Memory B cell (primary cell): ENCODE data around the gene KCNG2.

Experiments used
- ATAC-seq: fragments of 150-1000 bp; cut with Tn5 transposase; 2 replicates; pipeline ENCODE4 v1.10.0; 2021; ENCODE audit warnings: low read depth, mild to moderate bottlenecking, moderate library complexity
- DNase-seq, 2 donors: peaks; one replicate each; pipeline ENCODE4 v3.0.0; 2022; ENCODE audit warnings: low spot score in 2 of 2
- H3K27ac Mint-ChIP-seq: one replicate; pipeline ENCODE4 v1.8.0; 2022; ENCODE audit warnings: mild to moderate bottlenecking, moderate library complexity, mixed read lengths
- H3K27me3 Mint-ChIP-seq: one replicate; pipeline ENCODE4 v1.8.0; 2022; ENCODE audit warnings: mixed read lengths
- H3K36me3 Mint-ChIP-seq: one replicate; pipeline ENCODE4 v1.8.0; 2022; ENCODE audit warnings: mild to moderate bottlenecking, mixed read lengths
- H3K4me1 Mint-ChIP-seq: one replicate; pipeline ENCODE4 v1.8.0; 2022; ENCODE audit warnings: mixed read lengths
- H3K4me3 Mint-ChIP-seq: one replicate; pipeline ENCODE4 v1.8.0; 2022; ENCODE audit warnings: mild to moderate bottlenecking, moderate library complexity, mixed read lengths
- H3K9me3 Mint-ChIP-seq: one replicate; pipeline ENCODE4 v1.8.0; 2022; ENCODE audit warnings: mixed read lengths

KCNG2 gene

DNA sequence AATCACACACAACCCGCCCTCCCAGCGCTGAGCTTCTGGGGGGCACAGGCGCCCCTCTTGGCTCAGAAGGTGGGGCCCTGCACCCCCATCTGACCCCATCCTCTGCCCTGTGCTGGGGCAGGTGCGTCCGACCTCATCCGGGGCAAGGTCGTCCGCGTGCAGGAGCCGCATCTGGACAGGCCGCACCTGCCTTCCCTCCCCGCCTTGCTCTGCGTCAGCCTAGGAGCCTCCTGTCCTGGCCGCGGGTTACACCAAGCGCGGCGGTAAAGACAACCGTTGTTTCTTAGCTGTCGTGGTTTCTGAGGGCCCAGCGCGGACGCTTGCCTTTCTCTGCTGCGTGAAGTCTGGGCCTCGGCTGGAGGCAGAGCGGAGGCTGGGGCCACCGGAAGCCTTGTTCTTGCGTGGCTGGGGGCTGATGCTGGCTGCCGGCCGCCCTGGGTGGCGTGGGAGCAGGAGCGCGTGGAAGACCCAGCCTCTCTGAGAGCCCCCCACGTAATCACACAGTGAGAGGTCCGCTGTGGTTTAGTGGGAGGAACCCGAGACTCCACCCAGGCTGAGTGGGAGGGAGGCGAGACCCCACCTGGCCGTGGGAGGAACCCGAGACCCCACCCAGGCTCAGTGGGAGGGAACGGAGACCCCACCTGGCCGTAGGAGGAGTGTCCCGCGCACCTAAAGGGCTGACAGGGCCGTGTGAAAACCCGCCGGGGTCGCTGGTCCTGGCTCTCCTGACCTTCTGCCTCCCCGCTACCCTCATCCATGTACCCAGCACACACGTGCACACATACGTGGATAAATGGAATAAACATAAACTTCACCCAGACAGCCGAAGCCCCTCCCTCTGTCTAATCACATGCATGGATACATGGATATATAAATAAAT is 51.8 kb downstream of the KCNG2 start:
- Mint-ChIP-seq H3K27ac (no peak overlapping the region), H3K4me3 (no peak overlapping the region), H3K4me1 (no peaks in the 10 kb centered on the region), H3K9me3 (peaks cover 2% of the 10 kb centered on the region), H3K36me3 (no peaks in the 10 kb centered on the region), H3K27me3 (no peaks in the 10 kb centered on the region)
- ATAC-seq = no peak
- DNase-seq = no peak

DNA sequence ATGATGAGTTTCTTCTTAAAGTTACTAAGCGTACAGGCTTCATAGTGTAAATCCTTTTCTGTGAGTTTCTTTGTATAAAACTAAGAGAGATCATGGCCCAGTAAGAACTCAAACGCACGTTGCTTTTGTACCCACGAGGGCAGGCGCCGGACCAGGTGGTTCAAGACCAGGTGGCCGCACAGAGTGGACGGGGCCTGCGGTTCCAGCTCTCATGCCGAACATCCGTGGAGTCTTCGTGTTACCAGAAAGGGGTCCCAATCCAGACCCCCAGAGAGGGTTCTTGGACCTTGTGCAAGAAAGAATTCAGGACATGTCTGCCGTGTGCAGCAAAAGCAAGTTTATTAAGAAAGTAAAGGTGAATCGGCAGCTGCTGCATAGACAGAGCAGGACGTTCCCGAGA is 53.0 kb downstream of the KCNG2 start:
- no peak overlapping the region for H3K27ac Mint-ChIP-seq
- H3K27me3 Mint-ChIP-seq = peaks cover 1% of the 10 kb centered on the region
- H3K36me3 Mint-ChIP-seq = no peaks in the 10 kb centered on the region
- DNase-seq (no peak), ATAC-seq (no peak)
- no peaks in the 10 kb centered on the region for H3K9me3 Mint-ChIP-seq
- H3K4me3 Mint-ChIP-seq = no peak overlapping the region
- H3K4me1 Mint-ChIP-seq = peaks cover 7% of the 10 kb centered on the region

DNA sequence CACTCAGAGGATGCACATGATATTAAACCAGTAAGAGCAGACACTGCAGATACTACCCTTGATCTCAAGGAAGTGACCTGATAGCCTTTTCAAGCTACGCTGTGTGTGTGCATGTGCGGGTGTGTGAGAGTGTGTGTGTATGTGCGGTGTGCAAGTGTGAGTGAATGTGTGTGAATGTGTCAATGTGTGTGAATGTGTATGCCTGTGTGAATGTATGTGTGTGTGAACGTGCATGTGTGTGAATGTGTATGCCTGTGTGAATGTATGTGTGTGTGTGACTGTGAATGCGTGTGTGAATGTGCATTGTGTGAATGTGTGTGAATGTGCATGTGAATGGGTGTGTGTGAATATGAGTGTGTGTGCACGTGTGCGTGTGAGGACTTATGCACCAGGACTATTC is 53.8 kb downstream of the KCNG2 start:
- Mint-ChIP-seq H3K4me1 (peaks cover 7% of the 10 kb centered on the region), H3K9me3 (no peaks in the 10 kb centered on the region), H3K27me3 (peaks cover 1% of the 10 kb centered on the region), H3K4me3 (no peak overlapping the region), H3K36me3 (no peaks in the 10 kb centered on the region), H3K27ac (no peak overlapping the region)
- ATAC-seq (no peak), DNase-seq (no peak)

DNA sequence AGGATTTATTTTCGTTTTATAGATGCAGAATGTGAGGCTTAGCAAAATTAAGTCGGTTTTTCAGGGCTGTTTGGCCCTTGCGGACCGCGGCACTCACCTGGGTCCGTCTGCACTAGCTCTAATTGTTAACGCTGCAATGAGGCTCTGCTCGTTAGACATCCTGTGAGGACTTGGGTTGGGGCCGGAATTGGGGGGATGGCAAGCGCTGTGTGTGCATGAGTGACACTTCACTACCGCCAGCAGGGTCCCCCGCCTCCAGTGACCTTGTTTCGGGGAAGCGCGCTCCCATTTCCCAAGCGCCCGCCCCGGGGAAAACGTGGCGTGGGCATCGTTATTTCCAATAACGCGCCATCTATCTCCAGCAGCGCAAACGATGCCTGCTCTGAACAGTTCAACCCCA is 54.2 kb downstream of the KCNG2 start:
- H3K4me3 Mint-ChIP-seq = no peak overlapping the region

DNA sequence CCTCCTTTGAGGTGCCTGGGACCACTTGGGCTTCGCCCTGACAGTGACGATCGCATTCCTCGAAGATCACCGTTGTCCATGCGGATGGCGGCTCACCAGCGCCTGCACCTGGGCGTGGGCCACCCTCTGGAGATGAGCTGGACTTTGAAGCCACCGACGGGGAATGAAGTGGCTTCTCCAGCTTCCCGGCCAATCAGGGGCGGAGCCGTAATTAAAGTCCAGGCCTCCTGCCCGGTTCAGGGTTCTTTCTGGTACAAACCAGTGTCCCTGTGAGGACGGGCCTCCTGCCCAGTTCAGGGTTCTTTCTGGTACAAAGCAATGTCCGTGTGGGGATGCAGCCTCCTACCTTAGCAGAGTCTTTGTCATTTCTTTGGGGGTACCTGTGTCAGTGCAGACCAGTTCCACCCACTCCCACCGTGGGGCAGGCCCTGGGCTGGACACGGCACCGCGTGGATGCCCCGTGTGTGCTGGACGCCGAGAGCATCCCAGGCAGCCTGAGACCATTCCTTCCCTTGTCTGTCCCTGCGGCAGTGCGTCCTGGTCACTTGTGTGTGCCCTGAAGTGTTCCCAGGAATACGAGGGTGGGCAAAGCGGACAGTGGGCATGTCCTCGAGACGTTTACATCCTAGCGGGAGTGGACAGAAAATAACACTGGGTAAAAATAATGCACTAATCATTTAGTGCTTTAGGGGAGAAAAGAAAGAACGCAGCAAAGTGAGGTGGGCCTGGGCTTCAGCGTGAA is 55.0 kb downstream of the KCNG2 start:
- no peak overlapping the region for H3K4me3 Mint-ChIP-seq
- no peak overlapping the region for H3K27ac Mint-ChIP-seq
- DNase-seq = no peak
- H3K9me3 Mint-ChIP-seq = no peaks in the 10 kb centered on the region
- H3K4me1 Mint-ChIP-seq = peaks cover 12% of the 10 kb centered on the region
- peaks cover 1% of the 10 kb centered on the region for H3K27me3 Mint-ChIP-seq
- no peaks in the 10 kb centered on the region for H3K36me3 Mint-ChIP-seq
- ATAC-seq = no peak

More for the DNA sequence above, 54.2 kb downstream of the KCNG2 start:
- Mint-ChIP-seq H3K27me3 (peaks cover 1% of the 10 kb centered on the region), H3K4me1 (peaks cover 7% of the 10 kb centered on the region), H3K9me3 (no peaks in the 10 kb centered on the region), H3K36me3 (no peaks in the 10 kb centered on the region), H3K27ac (no peak overlapping the region)
- ATAC-seq = no peak
- DNase-seq = no peak

DNA sequence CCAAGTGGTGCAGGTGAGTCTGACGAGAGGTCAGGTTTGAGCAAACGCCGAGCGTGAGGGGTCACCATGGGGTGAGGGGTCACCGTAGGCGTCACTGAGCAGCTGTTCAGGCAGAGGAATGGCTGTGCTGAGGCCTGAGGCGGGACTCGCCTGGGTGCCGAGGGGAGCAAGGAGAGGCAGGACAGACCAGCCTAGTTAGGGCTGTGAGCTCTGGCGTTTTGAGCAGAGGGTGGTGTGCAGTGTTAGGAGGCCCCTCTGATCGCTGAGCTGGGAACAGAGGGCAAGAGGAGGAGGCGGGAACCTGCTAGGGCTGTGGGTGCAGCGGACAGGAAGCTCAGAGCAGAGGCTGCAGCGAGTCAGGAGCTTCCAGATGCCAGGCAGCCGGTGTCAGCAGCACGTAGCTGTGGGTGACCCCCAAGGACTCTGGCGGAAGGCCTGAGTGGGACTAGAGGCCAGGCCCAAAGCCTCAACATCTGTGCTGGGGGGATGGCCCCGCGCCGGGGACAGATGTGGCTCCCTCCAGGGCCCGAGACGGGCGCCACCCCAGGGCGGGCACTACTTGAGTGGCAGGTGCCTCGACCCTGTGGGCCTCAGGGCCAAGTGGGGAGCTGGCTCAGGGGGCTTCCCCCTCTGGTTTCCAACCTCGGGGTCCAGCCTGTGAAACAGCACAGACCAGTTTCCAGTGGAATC is 55.7 kb downstream of the KCNG2 start:
- Mint-ChIP-seq H3K4me3 (no peak overlapping the region), H3K4me1 (peaks cover 12% of the 10 kb centered on the region), H3K36me3 (no peaks in the 10 kb centered on the region), H3K27me3 (peaks cover 1% of the 10 kb centered on the region), H3K9me3 (no peaks in the 10 kb centered on the region), H3K27ac (no peak overlapping the region)
- no peak for DNase-seq
- no peak for ATAC-seq

DNA sequence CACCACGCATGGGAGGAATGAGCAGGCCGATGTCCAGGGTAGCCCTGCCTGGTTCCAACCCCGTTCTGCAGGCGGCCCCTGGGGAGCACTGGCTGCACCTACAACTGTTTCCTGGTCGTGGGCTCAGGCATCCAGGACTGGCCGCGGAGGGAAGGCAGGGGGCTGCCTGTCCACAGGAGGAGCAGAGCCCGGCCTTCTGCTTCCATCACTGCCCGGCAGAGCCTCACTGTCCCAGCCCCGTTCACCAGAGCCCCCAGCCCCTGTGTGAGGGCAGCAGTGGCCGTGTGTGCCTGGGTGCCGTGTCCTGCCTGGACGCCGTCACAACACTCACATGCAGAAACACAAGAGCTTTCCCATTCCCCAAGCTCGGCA is 56.2 kb downstream of the KCNG2 start:
- ATAC-seq (no peak), DNase-seq (no peak)
- peaks cover 12% of the 10 kb centered on the region for H3K4me1 Mint-ChIP-seq
- H3K36me3 Mint-ChIP-seq = no peaks in the 10 kb centered on the region
- no peak overlapping the region for H3K27ac Mint-ChIP-seq
- H3K27me3 Mint-ChIP-seq = peaks cover 1% of the 10 kb centered on the region
- H3K9me3 Mint-ChIP-seq = no peaks in the 10 kb centered on the region
- H3K4me3 Mint-ChIP-seq = no peak overlapping the region

DNA sequence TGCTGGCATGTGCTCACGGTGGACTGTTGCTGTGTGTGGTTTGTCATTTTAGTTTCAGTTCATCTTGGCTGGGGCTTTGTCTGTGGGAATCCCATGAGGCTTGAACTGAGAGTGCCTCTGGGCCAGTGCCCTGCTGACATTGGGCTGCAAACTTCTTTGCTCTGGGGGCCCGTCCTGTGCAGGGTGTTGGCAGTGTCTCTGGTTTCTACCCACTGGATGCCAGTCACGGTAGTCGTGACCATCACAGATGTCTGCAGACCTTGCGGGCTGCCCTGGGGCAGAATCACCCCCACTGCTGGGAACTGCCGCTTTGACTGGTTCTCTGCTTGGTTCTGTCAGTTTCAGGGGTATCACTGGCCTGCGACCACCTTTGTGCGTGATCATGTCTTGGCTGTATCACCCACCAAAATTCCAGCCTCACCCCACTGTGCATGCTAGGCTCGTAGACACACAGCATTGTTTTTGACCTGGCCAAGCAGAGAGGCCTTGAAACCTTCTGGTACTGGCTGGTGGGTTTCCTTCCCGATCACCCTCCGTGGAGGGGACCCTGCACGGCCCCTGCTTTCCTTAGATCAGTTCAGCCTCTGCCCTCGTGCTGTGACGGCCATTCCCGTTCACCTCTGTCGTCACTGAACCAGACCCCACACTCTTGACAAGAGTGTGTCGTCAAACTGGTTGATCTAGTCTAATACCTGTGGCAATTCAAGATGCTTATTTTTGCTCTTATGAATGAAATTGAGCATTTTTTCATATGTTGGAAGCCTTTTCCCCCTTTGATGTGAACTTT is 57.6 kb downstream of the KCNG2 start:
- H3K4me3 Mint-ChIP-seq = peak overlapping the region; percentile 72
- DNase-seq = peak; percentile 19 to 29
- no peaks in the 10 kb centered on the region for H3K9me3 Mint-ChIP-seq
- peak overlapping the region; percentile 3 for H3K27ac Mint-ChIP-seq
- peaks cover 12% of the 10 kb centered on the region for H3K4me1 Mint-ChIP-seq
- ATAC-seq = peak; percentile 96
- no peaks in the 10 kb centered on the region for H3K36me3 Mint-ChIP-seq
- H3K27me3 Mint-ChIP-seq = peaks cover 1% of the 10 kb centered on the region

DNA sequence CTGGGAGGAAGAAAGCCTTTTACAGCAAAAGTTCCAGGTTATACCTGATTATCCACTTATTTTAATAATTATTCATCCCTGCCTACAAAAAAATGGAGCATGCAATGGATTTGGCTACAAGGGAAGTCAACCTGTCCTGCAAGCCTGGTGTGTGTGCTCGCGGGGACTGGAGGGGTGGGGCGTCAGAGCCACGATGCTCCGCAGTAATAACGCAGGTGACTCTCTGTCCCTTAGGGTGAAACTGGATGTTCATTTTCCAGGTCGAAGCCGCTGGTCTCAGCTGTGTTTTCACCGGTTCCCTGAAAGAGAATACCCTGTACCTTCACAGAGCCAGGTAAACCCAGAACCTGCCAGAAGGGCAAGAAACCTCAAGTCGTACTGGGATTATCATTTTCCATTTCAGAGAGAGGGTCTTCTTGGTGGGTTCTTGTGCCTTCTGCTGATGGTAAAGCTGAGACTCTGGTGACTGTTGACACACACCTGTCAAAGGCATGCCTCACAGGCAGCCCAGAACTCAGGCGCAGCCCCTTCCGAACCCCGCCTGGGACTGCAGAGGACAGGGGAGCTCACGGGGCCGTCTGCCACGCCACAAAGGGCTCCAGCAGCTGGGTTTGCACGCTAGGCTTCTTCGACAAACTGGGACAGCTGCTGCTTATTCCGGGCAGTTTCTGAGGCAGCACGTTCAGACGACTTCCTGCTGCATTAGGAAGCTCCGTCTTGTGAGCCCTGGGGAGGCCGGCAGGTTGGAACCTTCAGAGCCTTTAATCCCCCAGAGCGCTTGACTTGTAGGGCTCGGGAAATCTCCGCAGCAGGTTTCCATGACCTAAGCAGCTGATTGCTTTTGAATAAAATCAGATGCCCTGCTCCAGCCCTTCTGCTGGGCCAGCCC is 58.6 kb downstream of the KCNG2 start:
- Mint-ChIP-seq H3K9me3 (peaks cover 5% of the 10 kb centered on the region), H3K27ac (no peak overlapping the region), H3K4me3 (no peak overlapping the region), H3K4me1 (peaks cover 12% of the 10 kb centered on the region), H3K27me3 (peaks cover 3% of the 10 kb centered on the region), H3K36me3 (no peaks in the 10 kb centered on the region)
- ATAC-seq = peak; percentile 43
- peak; percentile 11 to 23 for DNase-seq

DNA sequence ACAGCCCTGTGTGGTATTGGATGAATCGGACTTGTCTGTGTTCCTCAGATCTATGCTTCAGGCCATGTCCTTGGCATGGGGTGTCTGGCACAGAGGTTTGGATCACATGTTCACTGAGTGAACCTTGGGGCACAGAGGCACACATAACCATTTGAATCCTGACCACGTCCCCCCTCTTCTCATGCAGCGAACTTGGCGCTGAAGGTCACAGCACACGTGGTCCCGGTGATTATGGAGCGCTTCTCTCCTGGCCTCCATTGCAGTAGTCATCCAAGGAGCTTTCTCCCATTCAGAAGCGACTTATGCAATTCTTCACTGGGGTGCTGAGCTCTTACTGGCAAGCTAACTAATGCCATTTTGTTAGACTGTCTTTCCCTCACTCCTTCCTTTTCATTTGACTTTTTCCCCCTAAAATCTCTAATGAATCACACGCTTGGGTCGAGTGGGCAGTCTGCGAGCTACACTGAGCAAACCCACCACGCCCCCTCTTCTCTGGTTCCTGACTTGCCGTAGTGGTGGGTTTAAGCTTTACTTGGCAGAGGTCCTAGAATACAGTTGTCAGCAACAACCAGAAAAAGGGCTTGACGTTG is 59.4 kb downstream of the KCNG2 start:
- ATAC-seq (no peak), DNase-seq (no peak)
- H3K27me3 Mint-ChIP-seq = peaks cover 5% of the 10 kb centered on the region
- peak overlapping the region; percentile 61 for H3K4me3 Mint-ChIP-seq
- H3K9me3 Mint-ChIP-seq = peaks cover 7% of the 10 kb centered on the region
- peak overlapping the region; percentile 68 for H3K27ac Mint-ChIP-seq
- peaks cover 12% of the 10 kb centered on the region for H3K4me1 Mint-ChIP-seq
- peaks cover 3% of the 10 kb centered on the region for H3K36me3 Mint-ChIP-seq

DNA sequence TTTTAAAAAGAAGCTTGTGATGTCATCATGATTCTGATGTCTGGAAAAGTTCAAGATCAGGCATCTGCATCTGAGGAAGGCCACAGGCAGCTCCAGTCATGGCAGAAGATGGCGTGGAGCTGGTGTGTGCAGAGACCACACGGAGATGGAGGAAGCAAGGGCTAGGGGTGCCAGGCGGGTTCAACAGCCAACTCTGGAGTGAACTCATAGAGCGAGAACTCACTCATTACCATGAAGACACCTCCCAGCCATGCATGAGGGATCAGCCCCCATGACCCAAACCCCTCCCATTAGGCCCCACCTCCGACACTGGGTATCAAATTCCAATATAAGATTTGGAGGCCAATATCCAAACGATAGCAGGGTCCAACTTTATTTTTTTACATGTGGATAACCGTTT is 61.6 kb downstream of the KCNG2 start:
- Mint-ChIP-seq H3K9me3 (peaks cover 7% of the 10 kb centered on the region), H3K4me1 (peaks cover 12% of the 10 kb centered on the region), H3K4me3 (no peak overlapping the region), H3K27me3 (peaks cover 5% of the 10 kb centered on the region), H3K36me3 (peaks cover 3% of the 10 kb centered on the region), H3K27ac (no peak overlapping the region)
- ATAC-seq (no peak), DNase-seq (no peak)

DNA sequence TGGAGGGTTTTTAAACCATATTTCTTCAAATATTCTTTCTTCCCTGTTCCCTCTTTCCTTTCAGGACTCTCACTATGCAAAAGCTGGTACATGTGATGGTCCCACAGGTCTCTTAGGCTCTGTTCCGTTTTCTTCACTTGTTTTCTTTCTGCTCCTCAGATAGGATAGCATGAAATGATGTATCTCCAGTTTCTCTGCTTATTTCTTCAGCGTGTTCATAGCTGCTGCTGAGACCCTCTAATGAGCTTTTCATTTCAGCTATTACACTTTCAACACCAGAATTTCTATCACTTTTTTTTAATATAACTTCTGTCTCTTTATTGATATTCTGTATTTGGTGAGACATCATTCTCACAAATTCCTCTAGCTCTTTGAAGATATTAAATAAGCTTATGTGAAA is 63.9 kb downstream of the KCNG2 start:
- H3K4me3 Mint-ChIP-seq = no peak overlapping the region
- DNase-seq (no peak), ATAC-seq (no peak)
- peaks cover 7% of the 10 kb centered on the region for H3K9me3 Mint-ChIP-seq
- no peak overlapping the region for H3K27ac Mint-ChIP-seq
- H3K36me3 Mint-ChIP-seq = peaks cover 3% of the 10 kb centered on the region
- peaks cover 3% of the 10 kb centered on the region for H3K27me3 Mint-ChIP-seq
- H3K4me1 Mint-ChIP-seq = peaks cover 5% of the 10 kb centered on the region
